C4-2B (cell line): ENCODE measurements around the gene SLC38A3.

Experiments used
- H3K27ac ChIP-seq: fragments of 450-650 bp; 2 replicates; pipeline ENCODE4 v1.5.1; 2017
- CTCF ChIP-seq: fragments of 450-650 bp; conservative IDR thresholded peaks from 2 replicates; pipeline ENCODE4 v1.5.1; 2017; ENCODE audit warnings: mild to moderate bottlenecking
- ZFX ChIP-seq: fragments of 450-650 bp; IDR thresholded peaks from 2 replicates; pipeline ENCODE4 v1.6.1; 2017

Gene SLC38A3

GRCh38 chr3:50221411-50222168, 16.5 kb downstream of the SLC38A3 start:
- H3K27ac ChIP-seq, result no peak overlapping the region
- TF ChIP-seq ZFX (no peak), CTCF (no peak; the same call in 1 of the 2 replicates)

- TF ChIP-seq ZFX (no peak), CTCF (no peak)
- H3K27ac ChIP-seq, result no peak overlapping the region
Measured at GRCh38 chr3:50222169-50222528, 17.1 kb downstream of the SLC38A3 start.

- TF ChIP-seq ZFX, result no peak
- no peak for TF ChIP-seq CTCF
- no peak overlapping the region for H3K27ac ChIP-seq
Measured at GRCh38 chr3:50224639-50225038, 19.6 kb downstream of the SLC38A3 start.

GRCh38 chr3:50226888-50227389, 21.9 kb downstream of the SLC38A3 start:
- peak overlapping the region; percentile 79 for H3K27ac ChIP-seq
- TF ChIP-seq ZFX (no peak; the same call in 1 of the 2 replicates), CTCF (no peak)

GRCh38 chr3:50227390-50228183, 22.5 kb downstream of the SLC38A3 start:
- TF ChIP-seq ZFX (0 out of 2 replicates have a peak, but pooled peaks have one; percentile 38), CTCF (peak; percentile 92)
- peak overlapping the region; percentile 79 for H3K27ac ChIP-seq

GRCh38 chr3:50228184-50228763, 23.2 kb downstream of the SLC38A3 start:
- peak overlapping the region; percentile 79 for H3K27ac ChIP-seq

GRCh38 chr3:50229490-50229889, 24.4 kb downstream of the SLC38A3 start:
- TF ChIP-seq CTCF, result no peak
- no peak for TF ChIP-seq ZFX
- no peak overlapping the region; the same call in 1 of the 2 replicates for H3K27ac ChIP-seq
